GM21367 (cell line): ENCODE data around the gene RAET1E.
"Not testable (repeated sequence)": the region's sequence is repeated elsewhere in the genome, so short reads cannot be mapped to it uniquely, and the experiment has no call there.

Experiments used
- ATAC-seq: cut with Tn5 transposase; IDR thresholded peaks from one replicate; pipeline ENCODE4 v1.9.1; 2021; ENCODE audit not compliant: unreplicated experiment

The RAET1E gene

GRCh38 chr6:149910721-149911151 is 12.8 kb upstream of the RAET1E start:
- ATAC-seq, result no peak

GRCh38 chr6:149909701-149910470 is 12.0 kb upstream of the RAET1E start:
- ATAC-seq, result no peak

GRCh38 chr6:149908480-149908879 is 10.6 kb upstream of the RAET1E start:
- not testable (repeated sequence) for ATAC-seq

GRCh38 chr6:149907317-149907716 is 9.4 kb upstream of the RAET1E start:
- no peak for ATAC-seq

GRCh38 chr6:149906405-149906804 is 8.5 kb upstream of the RAET1E start:
- no peak for ATAC-seq

DNA sequence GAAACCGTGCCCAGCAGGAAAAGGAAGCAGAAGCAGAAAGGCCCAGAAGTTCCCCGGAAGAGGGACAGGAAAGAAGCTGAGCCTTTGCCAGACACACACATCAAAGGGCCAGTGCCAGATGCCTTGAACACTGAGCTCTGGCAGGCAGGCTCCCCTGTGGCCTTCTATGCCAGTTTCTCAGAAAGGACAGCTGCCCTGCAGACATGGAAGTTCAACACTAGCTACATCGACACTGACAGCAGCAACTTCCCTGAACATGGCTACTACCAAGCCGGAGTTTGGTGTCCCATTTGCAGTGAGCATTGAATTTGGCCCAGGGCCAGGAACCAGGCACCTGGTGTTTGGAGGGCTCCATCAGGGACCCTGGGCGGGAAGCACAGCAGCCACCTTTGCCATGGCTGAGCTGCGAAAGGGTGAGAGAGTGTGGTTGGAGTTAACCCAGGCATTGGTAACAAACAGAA is 8.0 kb upstream of the RAET1E start:
- ATAC-seq, result no peak

DNA sequence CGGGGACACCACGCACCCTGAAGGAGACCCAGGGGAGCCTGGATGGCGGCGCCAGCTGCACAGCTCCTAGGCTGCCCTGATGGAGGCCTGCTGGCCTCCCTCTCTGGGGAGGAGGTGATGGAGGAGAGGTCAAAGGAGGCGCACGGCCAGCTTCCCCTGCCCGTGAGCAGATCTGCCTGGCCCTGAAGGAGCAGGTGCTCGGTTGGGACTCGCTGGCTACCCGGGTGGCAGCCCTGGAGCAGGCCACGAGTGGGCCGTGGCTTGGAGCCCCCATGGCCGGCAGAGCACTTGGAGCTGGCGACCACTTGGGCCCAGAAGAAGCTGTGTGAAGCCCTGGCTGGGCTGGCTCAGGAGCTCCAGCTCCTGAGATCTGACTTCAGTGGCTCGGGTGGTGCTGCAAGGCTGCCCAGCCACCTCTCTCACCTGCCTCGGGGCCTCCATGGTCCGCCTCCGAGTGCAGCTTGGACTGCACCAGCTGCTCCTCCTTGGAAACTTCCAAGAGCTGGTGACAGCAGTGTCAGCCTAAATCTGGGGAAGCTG is 7.5 kb upstream of the RAET1E start:
- ATAC-seq, result no peak

GRCh38 chr6:149904661-149905370 is 6.9 kb upstream of the RAET1E start:
- ATAC-seq, result no peak

GRCh38 chr6:149903938-149904611 is 6.2 kb upstream of the RAET1E start:
- no peak for ATAC-seq

- ATAC-seq, result no peak
These were observed 3.7 kb upstream of the RAET1E start for GRCh38 chr6:149901444-149902140.

- ATAC-seq, result no peak
These were observed 2.9 kb upstream of the RAET1E start for GRCh38 chr6:149900620-149901443.

- ATAC-seq, result no peak
These were observed 2.2 kb upstream of the RAET1E start for GRCh38 chr6:149899926-149900619.

DNA sequence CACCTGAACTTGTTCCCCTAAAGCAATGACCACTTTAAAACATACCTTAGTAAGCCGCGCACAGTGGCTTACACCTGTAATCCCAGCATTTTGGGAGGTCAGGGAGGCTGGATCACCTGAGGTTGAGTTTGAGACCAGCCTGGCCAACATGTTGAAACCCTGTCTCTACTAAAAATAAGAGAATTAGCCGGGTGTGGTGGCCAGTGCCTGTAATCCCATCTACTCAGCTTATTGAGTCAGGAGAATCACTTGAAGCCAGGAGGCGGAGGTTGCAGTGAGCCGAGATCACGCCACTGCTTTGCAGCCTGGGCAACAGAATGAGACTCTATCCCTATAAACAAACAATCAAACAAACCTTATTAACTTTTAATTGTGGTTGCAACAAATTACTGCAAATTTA is 1.6 kb upstream of the RAET1E start:
- ATAC-seq, result no peak

DNA sequence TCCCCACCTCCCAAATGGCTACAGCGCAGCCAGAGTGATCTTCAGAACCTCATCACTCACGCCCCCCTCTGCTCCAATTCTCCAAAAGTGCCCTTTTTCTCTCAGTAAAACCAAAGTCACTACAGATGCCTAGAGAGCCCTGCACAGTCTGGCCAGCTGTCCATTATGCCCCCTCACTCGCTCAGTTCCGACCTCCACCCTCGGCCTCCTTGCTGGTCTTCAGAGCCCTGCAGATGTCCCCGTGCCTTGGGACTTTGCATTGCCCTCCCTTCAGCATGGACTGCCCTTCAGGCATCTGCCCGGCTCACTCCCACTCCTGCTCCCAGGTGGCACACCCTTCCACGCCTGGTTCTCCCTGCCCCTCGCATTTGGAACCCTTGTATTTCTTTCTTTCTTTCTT is 1.1 kb upstream of the RAET1E start:
- ATAC-seq, result no peak

DNA sequence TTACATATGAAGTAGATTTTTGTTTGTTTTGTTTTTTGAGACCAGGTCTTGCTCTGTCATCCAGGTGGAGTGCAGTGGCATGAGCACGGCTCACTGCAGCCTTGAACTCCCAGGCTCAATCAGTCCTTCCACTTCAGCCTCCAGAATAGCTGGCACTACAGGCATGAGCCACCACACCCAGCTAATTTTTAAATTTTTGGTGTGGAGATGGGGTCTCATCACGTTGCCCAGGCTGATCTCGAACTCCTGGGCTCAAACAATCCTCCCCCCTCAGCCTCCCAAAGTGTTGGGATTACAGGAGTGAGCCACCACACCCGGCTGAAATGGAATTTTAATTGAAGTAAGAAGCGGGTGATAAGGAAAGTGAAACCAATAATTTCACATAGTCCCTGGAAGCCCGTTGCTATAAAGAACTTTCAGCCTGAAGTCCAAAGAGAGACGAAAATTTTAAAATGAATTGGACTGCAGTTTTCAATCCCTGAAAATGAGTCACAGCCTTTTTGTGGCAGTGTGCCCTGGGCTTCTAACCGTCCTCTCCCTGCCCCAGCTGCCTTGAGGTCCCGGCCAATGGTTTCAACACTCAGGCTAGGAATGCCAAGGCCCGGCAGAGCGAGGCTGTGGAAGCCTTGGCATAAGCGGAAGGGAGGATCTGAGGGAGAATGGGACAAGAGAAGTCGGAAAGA is 757 bp downstream of the RAET1E start:
- no peak for ATAC-seq

- no peak for ATAC-seq
These were observed 1.4 kb downstream of the RAET1E start for GRCh38 chr6:149896491-149896890.

DNA sequence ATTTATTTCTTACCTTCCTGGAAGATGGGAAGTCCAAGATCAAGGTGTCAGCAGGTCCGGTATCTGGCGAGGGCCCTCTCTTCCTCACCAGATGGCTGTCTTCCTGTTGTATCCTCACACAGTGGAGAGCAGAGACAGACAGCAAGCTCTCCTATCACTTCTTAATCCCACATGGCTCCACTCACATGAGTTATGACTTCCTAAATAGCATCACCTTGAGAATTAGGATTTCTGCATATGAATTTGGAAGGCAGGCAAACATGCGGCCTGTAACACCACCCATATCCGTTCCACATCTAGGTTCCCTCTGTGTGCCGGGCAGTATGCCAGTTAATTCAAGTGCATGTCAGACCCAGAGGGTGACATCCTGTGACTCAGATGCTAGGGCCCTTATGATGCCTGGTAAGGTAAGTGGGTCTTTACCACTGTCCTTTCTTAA is 2.1 kb downstream of the RAET1E start:
- ATAC-seq, result no peak

DNA sequence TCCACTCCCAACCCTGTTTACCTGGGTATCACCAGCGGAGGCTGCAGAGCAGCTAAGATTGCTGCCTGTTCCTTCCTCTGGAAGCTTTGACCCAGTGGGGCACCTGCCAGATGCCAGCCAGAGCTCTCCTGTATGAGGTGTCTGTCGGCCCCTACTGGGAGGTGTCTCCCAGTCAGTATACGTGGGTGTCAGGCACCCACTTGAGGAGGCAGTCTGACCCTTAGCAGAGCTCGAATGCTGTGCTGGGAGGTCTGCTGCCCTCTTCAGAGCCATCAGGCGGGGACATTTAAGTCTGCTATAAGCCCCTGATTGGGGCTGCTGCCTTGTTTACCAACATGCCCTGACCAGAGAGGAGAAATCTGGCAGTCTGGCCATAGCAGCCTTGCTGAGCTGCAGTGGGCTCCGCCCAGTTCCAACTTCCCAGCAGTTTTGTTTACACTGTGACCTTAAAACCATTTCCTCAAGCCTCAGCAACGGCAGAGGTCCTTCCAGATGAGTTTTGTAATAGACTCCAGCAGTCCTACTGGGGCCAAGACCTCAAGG is 2.8 kb downstream of the RAET1E start:
- no peak for ATAC-seq

DNA sequence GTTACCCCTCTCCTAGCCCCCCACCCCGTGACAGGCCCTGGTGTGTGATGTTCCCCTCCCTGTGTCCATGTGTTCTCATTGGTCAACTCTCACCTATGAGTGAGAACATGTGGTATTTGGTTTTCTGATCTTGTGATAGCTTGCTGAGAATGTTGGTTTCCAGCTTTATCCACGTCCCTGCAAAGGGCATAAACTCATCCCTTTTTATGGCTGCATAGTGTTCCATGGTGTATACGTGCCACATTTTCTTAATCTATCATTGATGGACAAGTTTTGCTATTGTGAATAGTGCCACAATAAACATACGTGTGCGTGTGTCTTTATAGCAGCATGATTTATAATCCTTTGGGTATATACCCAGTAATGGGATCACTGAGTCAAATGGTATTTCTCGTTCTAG is 6.0 kb downstream of the RAET1E start:
- not testable (repeated sequence) for ATAC-seq
